SK-N-MC (cell line): ENCODE measurements around the gene KYNU.

Source experiments
- EZH2 ChIP-seq: fragments of 200-600 bp; sonication (generic); IDR thresholded peaks from one replicate; pipeline ENCODE4 v1.6.1; 2017; ENCODE audit warnings: antibody characterized with exemption
- POLR2AphosphoS5 ChIP-seq: IDR thresholded peaks from 2 replicates; pipeline ENCODE4 v1.6.1; 2012; ENCODE audit warnings: mild to moderate bottlenecking, low read depth, low read length, borderline replicate concordance

DNA sequence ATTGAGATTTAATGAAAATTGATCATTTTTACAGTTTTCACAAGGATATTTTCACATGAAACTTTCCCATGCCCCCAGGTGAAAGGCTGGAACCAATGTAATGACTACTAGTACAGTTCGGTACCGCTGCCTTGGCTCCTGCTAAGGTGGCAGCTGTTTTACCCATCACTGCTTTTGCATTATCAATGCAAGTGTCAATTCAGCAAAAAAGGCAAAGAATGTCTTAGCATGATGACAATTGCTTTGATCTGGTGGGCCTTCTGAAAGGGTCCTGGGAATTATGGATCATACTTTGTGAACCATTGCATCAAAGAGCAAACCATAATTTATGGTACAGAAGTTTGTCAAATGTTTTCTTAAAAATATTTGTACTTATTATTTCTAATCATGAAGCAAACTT, 107.2 kb downstream of the KYNU start:
- TF ChIP-seq EZH2 = no peak
- TF ChIP-seq POLR2AphosphoS5 = no peak
